Amygdala (tissue), 56 donors: ENCODE measurements around the gene HSF4.

Experiments
- DNase-seq, 56 donors: peaks; one replicate each; lab custom pipeline; 2025; lab: John Stamatoyannopoulos, UW

The HSF4 gene

DNA sequence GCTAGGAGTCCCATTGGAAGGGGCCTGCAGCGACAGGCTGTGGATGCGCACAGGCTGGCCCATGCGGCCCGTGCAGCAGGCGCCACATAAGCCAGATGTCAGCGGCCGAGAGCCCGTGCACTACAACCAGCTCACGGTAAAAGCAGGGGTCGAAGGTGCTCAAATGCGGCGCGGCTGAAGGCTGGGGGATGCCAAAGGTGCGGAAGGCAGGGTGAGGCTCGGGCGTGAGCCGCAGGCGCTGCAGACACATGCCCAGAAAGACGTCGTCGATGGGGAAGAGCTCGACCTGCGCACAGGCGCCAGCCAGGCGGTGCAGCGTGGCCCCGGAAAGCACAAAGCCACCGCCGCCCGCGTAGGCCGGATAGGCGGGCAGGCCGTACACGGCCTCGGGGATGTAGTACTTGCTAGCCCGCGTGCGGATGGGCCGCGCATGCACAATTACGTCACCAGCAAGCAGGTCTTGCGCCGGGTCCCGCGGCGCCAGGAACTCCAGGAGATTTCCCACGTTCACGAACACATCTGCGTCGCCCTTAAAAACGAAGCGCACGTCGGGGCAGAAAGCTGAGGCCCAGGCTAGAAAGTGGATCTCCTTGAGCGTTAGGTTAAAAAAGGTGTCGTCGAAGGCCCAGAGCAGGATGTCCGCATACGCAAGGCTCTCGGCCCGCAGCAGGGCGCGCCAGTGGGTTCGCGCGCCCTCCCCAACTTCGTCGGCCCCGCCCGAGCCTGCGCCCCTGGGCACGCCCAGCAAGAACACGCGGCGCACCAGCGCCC lies 15.1 kb upstream of the HSF4 start:
- DNase-seq, result no peak

DNA sequence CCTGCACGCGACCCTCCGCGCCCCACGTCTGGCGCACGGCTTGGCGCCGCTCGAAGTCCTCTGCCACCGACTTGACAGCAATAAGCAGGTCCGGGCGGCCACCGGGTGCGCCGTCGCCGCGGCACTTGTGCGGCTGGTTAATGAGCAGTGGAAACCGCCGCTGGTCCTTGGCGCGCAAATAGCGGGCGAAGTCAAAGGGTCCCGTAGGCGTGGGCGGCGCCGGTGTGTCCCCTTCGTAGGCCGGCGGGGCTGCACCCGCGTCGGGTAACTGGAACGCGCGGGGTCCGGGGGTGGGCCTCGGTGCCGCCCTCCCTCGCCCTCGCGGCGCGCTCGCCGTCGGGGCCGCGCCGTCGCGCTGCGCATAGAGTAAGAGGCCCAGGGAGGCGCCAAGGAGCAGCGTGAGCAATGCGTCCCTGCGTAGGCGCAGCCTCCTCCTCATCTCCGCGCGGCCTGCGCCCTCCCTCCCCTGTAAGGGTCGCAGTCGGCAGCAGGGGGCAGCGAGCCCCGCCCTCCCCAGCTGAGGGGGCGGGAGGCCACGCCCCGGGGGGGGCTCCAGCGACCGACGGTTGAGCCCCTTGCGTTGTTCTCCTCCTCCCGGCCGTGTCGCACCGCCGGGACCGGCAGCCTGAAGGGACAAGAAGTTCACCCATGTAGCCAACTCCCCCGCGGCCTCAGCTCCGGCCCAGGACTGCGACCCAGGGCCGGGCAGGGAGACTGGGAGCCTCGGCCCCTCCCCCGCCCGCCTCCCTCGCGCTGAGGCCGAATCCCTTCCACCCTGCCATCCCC lies 14.3 kb upstream of the HSF4 start:
- peak in 4 of 56 donors; percentile 19 to 72 (median 40) for DNase-seq

DNA sequence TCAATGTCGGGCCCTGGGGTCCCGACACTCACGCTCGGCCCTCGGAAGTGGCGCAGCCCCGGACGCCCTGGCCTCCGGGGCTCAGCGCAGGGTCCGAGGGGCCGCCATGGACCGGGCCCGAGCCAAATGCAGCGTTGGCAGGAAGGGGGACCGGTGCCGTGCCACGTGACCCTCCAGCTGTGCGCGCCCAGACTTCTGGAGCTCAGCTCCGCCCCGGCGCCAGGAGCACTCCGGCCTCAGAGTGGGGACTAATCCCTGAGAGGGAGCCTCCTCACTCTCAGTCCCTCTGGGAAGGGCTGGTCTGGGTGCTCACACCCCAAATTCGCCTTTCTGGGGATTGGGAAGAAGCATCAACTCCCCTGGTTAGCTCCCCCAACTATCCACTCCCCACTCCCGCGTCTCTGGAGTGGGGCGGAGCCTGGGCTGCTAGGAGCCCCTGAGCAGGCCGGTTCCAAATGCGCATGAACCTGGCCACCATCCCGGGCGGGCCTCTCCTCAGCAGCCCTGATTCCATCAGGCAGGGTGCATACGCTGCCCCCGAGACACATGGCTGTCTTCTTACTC lies 13.6 kb upstream of the HSF4 start, which contains the start of gene B3GNT9:
TSS of gene B3GNT9 (minus strand) at position 166 of the 564 bp plus-strand sequence. CDS start 513 bp downstream, outside the sequence.
- peak in 44 of 56 donors; percentile 11 to 84 (median 62) for DNase-seq

DNA sequence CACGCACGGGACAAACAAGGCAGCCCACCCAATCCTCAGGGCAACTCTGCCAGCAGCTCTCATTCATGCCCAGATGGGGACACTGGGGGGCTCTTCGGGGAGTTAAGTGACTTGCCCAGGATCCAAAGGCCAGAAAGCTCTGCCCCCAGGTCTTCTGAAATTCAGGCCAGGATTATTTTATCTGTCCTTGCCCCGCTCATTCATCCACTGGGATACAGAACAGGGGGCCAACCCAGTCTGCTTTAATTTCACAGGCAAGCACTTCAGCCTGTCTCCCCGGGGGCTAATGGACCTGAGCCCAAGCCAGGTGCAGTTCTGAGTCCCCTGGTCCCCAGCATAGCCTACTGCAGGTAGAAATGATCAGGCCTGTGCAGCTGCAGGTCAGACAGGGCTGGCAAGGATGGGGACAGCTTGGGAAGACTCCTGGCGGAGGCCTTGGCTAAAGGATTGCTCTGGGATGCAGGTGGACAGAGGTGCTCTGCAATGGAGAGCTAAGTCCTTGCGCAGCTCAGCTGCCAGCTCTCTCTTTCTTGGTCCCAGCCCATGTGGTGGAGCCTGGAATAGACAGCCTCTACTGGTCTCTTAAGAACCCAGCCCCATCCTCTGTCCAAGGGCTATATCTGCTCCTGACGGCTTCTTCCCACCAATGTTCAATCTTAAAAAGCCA lies 13.0 kb upstream of the HSF4 start:
- no peak for DNase-seq

DNA sequence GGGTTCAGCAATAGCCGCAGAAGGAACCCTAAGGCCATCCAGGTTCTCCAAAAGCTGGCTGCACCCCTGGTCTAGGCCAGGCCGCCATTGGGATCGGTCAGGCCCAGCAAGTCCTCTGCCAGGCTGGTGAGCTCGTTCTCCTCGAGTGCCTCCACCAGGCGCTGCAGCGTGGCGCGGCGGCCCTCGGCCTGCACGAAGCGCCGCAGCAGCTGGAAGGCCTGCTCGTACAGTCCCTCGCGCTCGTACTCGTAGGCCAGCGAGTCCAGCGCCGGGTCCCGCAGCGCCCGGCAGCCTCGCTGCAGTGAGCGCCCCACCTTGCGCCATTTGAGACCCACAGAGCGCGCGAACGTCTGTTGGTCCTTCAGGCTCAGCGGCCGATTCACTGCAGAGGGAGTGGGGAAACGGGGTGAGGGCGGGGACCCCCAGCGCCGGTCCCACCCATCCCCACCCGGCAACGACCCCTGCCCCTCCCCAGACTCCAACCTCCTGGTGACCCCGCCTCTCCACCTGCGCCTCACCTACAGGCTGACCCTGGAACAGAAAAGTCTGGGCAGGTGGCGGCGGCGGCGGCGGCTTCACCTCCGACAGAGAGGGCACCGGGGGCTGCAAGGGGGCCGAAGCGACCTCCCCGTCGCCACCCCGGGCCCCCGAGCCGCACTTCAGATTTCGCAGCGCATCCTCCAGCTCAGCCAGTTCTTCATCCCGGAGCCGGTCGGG lies 9.8 kb upstream of the HSF4 start:
- DNase-seq, result peak in 1 of 56 donors; percentile 55

DNA sequence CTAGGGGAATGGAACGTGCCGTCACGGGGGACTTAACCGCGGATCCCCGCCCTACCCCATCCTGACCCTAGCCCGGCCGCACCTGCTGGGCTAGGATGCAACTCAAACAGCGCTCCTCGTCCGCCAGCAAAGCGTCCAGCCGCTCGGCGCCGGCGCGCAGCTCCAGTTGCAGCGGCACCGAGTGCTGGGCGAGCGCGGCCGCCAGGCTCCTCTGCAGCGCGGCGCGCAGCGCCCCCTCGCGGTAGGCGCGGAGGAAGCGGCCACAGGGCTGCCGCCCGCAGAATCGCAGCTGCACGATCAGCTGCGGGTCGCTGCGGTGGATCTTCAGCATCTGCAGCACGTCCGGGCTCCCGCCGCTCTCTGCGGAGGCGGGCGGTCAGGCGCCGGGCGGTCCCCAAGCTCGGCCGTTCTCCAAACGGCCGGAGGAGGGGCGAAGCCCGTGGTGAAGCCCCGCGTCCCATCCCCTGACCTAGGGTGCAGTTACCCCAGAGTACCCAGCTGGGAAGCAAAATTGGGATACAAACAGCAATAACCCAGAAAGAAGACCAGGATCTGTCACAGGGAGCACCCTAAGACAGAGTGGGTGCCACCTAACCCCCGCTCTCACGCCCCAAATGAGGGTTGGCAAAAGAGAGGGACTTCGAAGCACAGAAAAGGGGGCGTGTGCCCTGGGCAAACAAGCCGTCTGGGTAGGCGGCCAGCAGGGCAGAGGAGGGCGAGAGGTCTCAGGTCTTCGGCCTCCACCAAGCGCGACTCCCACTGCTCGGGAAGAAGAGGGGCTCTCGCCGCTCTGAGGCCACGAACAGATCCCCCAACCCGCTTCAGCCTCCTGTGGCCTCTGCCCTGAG lies 9.0 kb upstream of the HSF4 start:
- DNase-seq, result peak in 47 of 56 donors; percentile 19 to 86 (median 59)

DNA sequence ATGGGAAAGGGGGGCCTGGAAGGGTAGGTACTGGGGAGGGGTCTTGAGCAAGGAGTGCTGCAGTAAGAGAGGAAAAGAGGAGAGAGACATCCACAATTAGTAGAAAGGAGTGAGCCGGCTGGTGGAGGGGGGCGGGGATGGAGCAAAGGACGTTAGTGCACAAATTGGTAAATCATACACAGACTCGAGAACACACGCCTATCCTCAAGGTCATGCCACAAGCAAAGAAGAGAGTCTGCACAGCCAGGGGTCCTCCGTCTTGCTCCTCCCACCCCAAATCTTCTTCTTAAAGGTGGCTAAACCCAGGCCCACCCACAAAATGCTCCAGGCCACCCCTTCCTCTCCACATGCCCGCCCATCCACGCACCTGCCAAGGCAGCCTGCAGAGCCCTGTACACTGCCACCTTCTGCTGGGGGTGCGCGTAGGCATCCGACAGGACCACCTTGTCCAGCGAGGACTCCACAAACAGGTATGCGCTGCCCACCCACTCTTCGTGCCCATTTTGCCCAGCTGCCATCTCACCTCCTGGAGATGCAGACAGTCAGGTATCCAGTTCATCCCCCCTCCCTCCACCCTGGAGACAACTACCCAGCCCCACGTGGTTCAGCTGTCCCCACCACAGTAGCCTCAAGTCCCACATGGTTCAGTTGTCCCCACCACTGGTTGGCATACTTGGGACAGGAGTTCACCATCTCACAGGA lies 8.3 kb upstream of the HSF4 start:
- DNase-seq, result no peak

DNA sequence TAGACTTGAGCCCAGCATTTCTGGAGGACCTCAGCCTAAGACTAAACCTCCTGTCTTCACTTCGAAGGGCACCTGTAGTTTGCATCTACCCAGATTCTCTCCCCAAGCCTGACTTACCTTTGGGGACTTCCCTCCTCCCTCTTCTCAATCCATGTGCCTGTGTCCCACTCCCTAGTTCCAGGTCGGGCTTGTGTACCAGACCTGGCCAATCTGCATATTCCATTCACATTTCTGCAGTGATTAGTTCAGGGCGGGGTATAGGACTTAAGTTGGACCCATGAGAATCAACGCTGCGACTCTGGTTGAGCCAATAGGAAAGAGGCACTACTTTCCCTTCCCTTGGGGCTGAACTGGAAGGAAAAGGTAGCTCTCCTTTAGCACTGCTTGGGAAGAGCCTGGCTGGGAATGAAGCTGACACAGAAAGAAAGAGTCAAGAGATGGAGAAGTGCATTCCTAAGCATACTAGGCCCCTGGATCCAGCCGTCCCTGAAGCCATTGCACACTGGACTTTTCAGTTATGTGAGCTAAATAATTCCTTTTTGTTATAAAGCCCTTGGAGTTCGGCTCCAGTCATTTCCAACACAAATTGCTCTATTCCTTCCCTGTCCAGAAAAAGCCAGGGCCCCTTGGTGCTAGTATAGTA lies 7.3 kb upstream of the HSF4 start:
- no peak for DNase-seq

DNA sequence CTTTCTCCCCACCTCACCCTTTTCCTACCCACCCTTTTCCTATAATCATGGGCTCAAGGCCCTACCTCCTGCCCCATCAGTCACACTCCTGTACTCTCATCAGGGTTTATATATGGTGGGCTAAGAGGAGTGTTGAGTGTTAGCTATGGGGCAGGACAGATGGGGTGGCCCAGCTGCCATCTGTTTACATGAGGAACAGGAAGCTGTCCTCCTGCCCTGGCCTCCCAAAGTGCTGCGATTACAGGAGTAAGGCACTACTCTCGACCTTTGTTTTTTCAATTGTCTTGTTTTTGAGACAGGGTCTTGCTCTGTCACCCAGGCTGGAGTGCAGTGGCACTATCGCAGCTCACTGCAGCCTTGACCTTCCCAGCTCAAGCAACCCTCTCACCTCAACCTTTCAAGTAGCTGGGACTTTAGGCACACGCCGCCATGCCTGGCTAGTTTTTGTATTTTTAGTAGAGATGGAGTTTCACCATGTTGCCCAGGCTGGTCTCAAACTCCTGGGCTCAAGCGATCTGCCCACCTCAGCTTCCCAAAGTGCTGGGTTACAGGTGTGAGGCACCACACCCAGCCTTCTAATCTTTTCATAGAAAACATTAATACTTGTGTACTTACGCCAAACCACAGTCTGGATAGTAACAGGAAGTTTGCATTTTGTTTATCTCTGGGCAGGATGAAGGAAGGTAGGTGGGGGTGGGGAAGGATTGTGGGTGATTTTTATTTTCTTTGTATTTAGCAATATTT lies 6.5 kb upstream of the HSF4 start:
- DNase-seq, result no peak

DNA sequence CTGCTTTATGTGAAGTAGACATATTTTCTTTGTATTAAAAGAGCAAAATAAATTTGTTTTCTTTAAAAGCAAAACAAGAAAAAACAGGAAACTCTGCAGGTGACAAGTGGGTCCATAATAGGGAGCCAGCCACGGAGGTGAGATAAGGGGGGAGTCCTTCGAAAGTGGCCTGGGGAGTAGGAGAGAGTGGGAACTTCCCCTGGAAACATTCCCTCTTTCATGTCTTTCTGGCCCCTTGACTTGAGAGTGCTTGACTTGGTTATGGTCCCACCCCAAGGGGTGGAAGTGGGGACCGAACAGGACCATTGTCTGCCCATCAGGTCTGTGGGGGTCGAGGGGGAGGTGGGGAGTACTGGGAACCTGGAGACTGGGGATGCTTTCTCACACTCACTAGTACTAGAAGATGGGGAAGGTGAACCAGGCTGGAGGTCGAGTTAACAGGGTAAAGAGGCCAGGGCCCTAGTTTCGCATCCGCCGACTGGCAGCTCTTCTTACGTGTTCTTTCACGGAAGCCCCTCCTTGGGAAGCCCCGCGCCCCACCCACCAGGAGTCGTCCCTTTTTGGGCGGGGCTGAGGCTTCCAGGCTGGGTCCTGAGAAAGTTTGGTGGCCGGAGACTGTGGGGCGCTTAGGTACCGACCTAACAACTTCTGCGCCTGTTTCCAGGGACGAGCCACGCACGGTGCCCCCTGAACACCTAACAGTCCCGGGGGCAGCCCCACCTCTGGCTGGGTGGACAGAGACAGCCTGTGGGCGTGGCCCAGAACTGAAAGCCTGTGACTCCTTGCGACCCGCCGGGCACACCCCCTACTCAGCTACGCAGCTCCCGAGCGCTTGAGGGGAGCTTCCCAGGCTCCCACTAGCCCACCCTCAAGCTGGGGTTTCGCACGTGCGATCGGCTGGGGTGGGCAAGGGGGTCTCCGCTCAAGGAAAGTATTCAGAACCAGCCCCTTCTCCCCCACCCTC lies 5.6 kb upstream of the HSF4 start:
- DNase-seq, result peak in 1 of 56 donors; percentile 42

DNA sequence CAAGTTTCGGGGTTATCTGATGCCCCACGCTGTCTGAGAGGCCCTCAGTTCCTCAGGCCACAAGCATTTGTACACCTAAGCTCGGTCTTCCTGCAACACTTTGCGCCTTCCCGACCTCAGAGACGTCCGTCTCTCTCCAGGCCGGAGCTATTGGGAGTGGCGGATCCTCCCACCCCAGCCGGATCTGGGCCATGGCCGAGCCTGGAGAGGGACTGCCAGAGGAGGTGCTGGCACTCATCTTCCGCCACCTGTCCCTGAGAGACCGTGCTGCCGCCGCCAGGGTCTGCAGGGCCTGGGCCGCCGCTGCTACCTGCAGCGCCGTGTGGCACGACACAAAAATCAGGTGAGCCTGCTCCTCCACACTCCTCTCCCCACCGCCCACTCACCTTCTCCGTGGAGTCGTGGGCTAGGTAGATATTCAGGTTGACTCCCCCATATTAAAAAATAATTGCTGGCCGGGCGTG lies 2.9 kb upstream of the HSF4 start:
- no peak for DNase-seq

DNA sequence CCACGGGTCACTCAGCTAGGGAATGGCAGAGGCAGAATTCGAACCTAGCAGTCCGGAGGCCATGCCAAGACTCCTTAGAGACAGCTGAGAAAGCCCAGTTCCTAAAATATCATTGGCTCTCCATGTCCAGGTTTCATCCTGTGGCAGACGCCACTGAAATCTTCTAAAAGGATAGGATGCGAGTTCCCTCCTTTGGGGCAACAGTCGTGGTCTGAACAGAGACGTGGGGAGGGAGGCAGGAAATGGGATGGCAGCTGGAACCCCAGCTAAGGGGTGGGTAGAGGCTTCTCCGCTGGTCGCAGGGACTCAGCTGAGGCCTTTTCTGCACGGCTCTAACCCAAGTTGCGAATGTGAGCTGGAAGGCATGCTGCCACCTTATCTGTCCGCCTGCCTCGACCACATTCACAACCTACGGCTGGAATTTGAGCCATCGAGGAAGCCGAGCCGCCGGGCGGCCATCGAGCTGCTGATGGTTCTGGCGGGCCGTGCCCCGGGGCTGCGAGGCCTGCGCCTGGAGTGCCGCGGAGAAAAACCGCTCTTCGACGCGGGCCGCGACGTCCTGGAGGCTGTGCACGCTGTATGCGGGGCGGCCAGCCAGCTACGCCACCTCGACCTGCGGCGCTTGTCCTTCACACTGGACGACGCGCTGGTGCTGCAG lies 1.9 kb upstream of the HSF4 start:
- no peak for DNase-seq

DNA sequence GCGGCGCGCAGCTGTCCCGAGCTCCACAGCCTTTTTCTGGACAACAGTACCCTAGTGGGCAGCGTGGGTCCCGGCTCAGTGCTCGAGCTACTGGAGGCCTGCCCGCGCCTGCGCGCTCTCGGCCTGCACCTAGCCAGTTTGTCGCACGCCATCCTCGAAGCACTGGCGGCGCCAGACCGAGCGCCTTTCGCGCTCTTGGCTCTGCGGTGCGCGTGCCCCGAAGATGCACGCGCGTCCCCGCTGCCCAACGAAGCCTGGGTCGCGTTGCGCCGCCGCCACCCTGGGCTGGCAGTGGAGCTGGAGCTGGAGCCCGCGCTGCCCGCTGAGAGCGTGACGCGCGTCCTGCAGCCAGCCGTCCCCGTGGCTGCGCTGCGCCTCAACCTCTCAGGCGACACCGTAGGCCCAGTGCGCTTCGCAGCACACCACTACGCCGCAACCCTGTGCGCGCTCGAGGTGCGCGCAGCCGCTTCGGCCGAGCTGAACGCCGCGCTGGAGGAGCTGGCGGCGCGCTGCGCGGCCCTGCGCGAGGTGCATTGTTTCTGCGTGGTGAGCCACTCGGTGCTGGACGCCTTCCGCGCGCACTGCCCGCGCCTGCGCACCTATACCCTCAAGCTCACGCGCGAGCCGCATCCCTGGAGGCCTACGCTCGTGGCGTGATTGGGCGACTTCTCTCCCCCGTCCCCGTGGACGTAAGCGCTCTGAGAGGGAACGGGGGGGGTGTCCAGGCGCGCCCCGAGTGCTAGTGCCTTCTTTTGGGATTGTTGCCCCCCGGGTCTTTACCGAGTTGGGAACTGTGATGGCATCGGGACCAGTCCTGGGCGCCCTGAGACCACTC lies 1.2 kb upstream of the HSF4 start:
- DNase-seq, result peak in 52 of 56 donors; percentile 14 to 90 (median 72)

DNA sequence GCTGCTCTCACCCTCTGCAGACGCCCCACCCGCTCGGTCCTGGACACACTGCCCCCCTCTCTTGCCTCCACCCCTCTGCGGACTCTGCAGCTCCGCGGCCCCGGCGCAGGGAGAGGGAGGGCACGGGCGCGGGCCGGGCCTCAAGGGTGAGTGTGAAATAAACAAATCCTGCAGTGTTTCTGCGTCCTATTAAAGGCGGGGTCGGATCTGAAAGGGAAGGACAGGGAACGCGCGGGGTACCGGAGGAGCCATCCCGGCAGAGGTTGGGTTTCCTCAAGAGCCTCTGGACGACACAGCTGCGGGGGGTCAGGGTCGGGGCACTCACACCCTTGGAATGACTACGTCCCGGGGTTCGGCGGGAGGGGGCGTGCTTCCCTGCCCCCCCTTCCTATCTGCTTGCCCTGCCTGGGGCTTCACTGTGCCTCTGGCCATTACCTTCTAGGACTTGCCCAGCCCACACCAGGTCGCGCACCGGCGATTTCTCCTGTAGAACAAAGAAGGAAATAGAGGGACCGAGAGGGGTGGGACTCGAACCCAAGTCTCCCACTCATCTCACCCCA lies 466 bp upstream of the HSF4 start:
- peak in 11 of 56 donors; percentile 50 to 75 (median 60) for DNase-seq
